B cell (primary cell): Measurements from ENCODE around the gene CACNA2D4. TPM values are rescaled to one million over a fixed set of nuclear protein-coding genes. Genes with fewer than 3 reads are reported as not detected.

ENCODE experiments used
- ATAC-seq: fragments of 200-7000 bp; cut with Tn5 transposase; one replicate; pipeline ENCODE4 v1.10.0; 2021; ENCODE audit warnings: low read depth, mild to moderate bottlenecking, moderate number of reproducible peaks, moderate library complexity
- CTCF ChIA-PET: fragments of 350-600 bp; sonication (Branson Sonifier 250); formaldehyde crosslinking; loops from one replicate; lab custom pipeline; 2021; ENCODE audit warnings: antibody characterized with exemption, inconsistent platforms; lab: Charles Lee
- POLR2A ChIA-PET: fragments of 350-600 bp; sonication (Branson Sonifier 250); formaldehyde crosslinking; loops from one replicate; lab custom pipeline; 2021; ENCODE audit warnings: antibody characterized with exemption; lab: Charles Lee
- DNase-seq: peaks from one replicate; pipeline ENCODE4 v3.0.0; 2013
- H2AFZ ChIP-seq: 2 replicates; pipeline ENCODE4 v1.6.1; 2012; ENCODE audit warnings: mild to moderate bottlenecking, low read depth, low read length; ENCODE audit not compliant: insufficient read depth, poor library complexity, severe bottlenecking
- H3K27ac ChIP-seq, 2 donors: 1 replicate in 1 of 2; 2 replicates in 1 of 2; pipeline ENCODE4 v1.5.1; 2012 to 2013; ENCODE audit warnings: low read length in 2 of 2, mild to moderate bottlenecking in 2 of 2, moderate library complexity in 1 of 2
- H3K27me3 ChIP-seq, 4 experiments: fragments of 200-600 bp in 1 of 4; sonication (generic) in 1 of 4; replicated peaks in 1 of 4; 1 replicate in 2 of 4; 2 replicates in 2 of 4; pipeline versions ENCODE4 v1.6.1 to v1.7.0; 2013 to 2016; ENCODE audit warnings: low read length in 3 of 4, mild to moderate bottlenecking in 2 of 4, mixed read lengths in 1 of 4, moderate library complexity in 1 of 4; ENCODE audit not compliant: insufficient read depth in 4 of 4, control insufficient read depth in 3 of 4; ENCODE audit errors: control extremely low read depth in 1 of 4
- H3K36me3 ChIP-seq, 2 experiments: replicated peaks in 1 of 2; 1 replicate in 1 of 2; 2 replicates in 1 of 2; pipeline versions ENCODE4 v1.6.1 to v1.7.1; 2013; ENCODE audit warnings: low read length in 1 of 2; ENCODE audit not compliant: insufficient read depth in 2 of 2, control insufficient read depth in 1 of 2; ENCODE audit errors: control extremely low read depth in 1 of 2, extremely low read depth in 1 of 2
- H3K4me1 ChIP-seq, 2 donors: fragments of 200-600 bp in 1 of 2; sonication (generic) in 1 of 2; 1 replicate in 1 of 2; 2 replicates in 1 of 2; pipeline versions ENCODE4 v1.5.1 to v1.6.1; 2013 to 2017; ENCODE audit warnings: low read length in 2 of 2; ENCODE audit not compliant: control insufficient read depth in 2 of 2, insufficient read depth in 2 of 2
- H3K4me2 ChIP-seq: replicated peaks from 2 replicates; pipeline ENCODE3; 2012; ENCODE audit warnings: mild to moderate bottlenecking, low read depth, low read length; ENCODE audit not compliant: poor library complexity, severe bottlenecking
- H3K4me3 ChIP-seq, 5 experiments: fragments of 200-600 bp in 1 of 5; sonication (generic) in 1 of 5; 1 replicate in 3 of 5; 2 replicates in 2 of 5; pipeline versions ENCODE4 v1.5.1 to v1.7.0; 2011 to 2016; ENCODE audit warnings: low read length in 4 of 5, mild to moderate bottlenecking in 4 of 5, low read depth in 2 of 5, control low read depth in 1 of 5, moderate library complexity in 1 of 5; ENCODE audit not compliant: insufficient read depth in 1 of 5; ENCODE audit errors: control extremely low read depth in 1 of 5, extremely low read depth in 1 of 5
- H3K79me2 ChIP-seq: fragments of 200-600 bp; sonication (generic); one replicate; pipeline ENCODE4 v1.6.0; 2016; ENCODE audit warnings: low read length; ENCODE audit not compliant: control insufficient read depth, insufficient read depth
- H3K9ac ChIP-seq: fragments of 200-600 bp; sonication (generic); 2 replicates; pipeline ENCODE4 v1.6.1; 2017; ENCODE audit warnings: mild to moderate bottlenecking, low read length, moderate library complexity
- H3K9me3 ChIP-seq, 3 donors: one replicate each; pipeline versions ENCODE4 v1.6.1 to v1.7.1; 2013; ENCODE audit warnings: low read length in 2 of 3; ENCODE audit not compliant: control insufficient read depth in 2 of 3, insufficient read depth in 1 of 3; ENCODE audit errors: control extremely low read depth in 1 of 3
- H4K20me1 ChIP-seq: 2 replicates; pipeline ENCODE4 v1.6.0; 2012; ENCODE audit warnings: mild to moderate bottlenecking, low read length; ENCODE audit not compliant: insufficient read depth, control insufficient read depth, poor library complexity, severe bottlenecking
- H3K27ac Mint-ChIP-seq: one replicate; pipeline ENCODE4 v1.8.0; 2021; ENCODE audit warnings: mixed read lengths
- H3K27me3 Mint-ChIP-seq: one replicate; pipeline ENCODE4 v1.8.0; 2021; ENCODE audit warnings: mixed read lengths
- H3K4me1 Mint-ChIP-seq: one replicate; pipeline ENCODE4 v1.8.0; 2021; ENCODE audit warnings: mixed read lengths
- H3K4me3 Mint-ChIP-seq: one replicate; pipeline ENCODE4 v1.8.0; 2021; ENCODE audit warnings: mixed read lengths
- H3K9me3 Mint-ChIP-seq: one replicate; pipeline ENCODE4 v1.8.0; 2022; ENCODE audit warnings: mixed read lengths; ENCODE audit not compliant: insufficient read depth
- EZH2 ChIP-seq: IDR thresholded peaks from 2 replicates; pipeline ENCODE4 v1.6.1; 2012; ENCODE audit warnings: borderline replicate concordance, low read depth, mild to moderate bottlenecking, moderate library complexity, low read length; ENCODE audit not compliant: insufficient read depth, poor library complexity, severe bottlenecking
- WGBS: methylation state at CpG from one replicate; pipeline ENCODE4 v1.1.5; 2013; ENCODE audit warnings: missing lambda C conversion rate; ENCODE audit not compliant: insufficient coverage; 5-methylcytosine and 5-hydroxymethylcytosine counted together
- intact Hi-C: fragments of 100-400 bp; cut with micrococcal nuclease; formaldehyde crosslinking; loops from one replicate; pipeline ENCODE4 v1.10.0; 2022
- polyA plus RNA-seq: library from polyadenylated mRNA; depleted of rRNA; stranded (reverse); fragments of >200 nt; gene quantifications from 2 replicates; pipeline ENCODE4 v1.2.3, GENCODE V29; 2012
- total RNA-seq, 2 donors: library from RNA; stranded (reverse); fragments of 120-200 nt in 1 of 2; gene quantifications; 1 replicate in 1 of 2; 2 replicates in 1 of 2; pipeline versions ENCODE4 v1.2.3 to v1.2.4, GENCODE V29; 2013 to 2022
- TF ChIP-seq, protein P1 (sequence below): fragments of 200-600 bp; IDR thresholded peaks from one replicate; pipeline ENCODE4 v1.8.0; 2022; ENCODE audit warnings: antibody characterized with exemption, mild to moderate bottlenecking

Gene CACNA2D4
- total and polyA plus RNA-seq, 2 donors (not counting 1 experiment from before 2014, with no cell fraction given), result 6.0 to 7.4 TPM

DNA sequence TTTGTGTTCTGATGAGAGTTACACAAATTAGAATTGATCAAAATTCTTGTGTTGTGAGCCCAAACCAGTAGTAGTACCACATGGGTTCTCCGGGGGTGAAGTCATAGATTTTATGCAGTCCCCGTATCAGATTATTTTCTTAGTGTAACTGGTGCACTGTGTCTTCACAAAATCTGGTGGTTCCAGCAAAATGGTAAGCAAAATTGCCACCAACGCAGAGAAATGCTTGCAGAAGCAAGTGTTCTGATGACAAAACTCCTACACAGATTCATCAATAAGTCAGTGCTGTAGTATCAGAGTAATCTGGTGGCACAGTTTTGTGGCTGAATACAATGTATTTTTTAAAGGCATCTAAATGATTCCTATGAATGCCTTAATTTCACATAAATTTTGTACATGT, 1.3 kb upstream of the CACNA2D4 start:
- DNase-seq (peak; percentile 1), ATAC-seq (no peak)
- no peaks in the 10 kb centered on the region for H3K9me3 Mint-ChIP-seq
- Histone ChIP-seq H3K9ac (no peak overlapping the region), H3K4me1 (peaks cover 57 to 58% of the 10 kb centered on the region in 2 donors), H3K27me3 (no peaks in the 10 kb centered on the region), H4K20me1 (no peaks in the 10 kb centered on the region), H3K4me2 (no peak overlapping the region), H2AFZ (no peak overlapping the region), H3K9me3 (peaks cover 0 to 4% (median 0%) of the 10 kb centered on the region in 3 donors), H3K79me2 (peaks cover 20% of the 10 kb centered on the region), H3K36me3 (no peaks in the 10 kb centered on the region), H3K4me3 (no peak overlapping the region), H3K27ac (no peak overlapping the region)
- H3K4me1 Mint-ChIP-seq, result peaks cover 54% of the 10 kb centered on the region
- ChIA-PET CTCF (interaction anchor here (1.0 to 3.7 kb wide), 4 partner anchors 10 to 267 kb away, joined by 3 to 40 read pairs (median 3); no protein-coding TSS in a partner anchor), POLR2A (no interaction called here)
- peaks cover 18% of the 10 kb centered on the region for H3K27me3 Mint-ChIP-seq
- WGBS, result 94% methylated on average over 2 of the region's 3 CpGs
- H3K27ac Mint-ChIP-seq, result no peak overlapping the region
- intact Hi-C loops, result no loop called here
- TF ChIP-seq EZH2, result no peak
- TF ChIP-seq, protein P1, sequence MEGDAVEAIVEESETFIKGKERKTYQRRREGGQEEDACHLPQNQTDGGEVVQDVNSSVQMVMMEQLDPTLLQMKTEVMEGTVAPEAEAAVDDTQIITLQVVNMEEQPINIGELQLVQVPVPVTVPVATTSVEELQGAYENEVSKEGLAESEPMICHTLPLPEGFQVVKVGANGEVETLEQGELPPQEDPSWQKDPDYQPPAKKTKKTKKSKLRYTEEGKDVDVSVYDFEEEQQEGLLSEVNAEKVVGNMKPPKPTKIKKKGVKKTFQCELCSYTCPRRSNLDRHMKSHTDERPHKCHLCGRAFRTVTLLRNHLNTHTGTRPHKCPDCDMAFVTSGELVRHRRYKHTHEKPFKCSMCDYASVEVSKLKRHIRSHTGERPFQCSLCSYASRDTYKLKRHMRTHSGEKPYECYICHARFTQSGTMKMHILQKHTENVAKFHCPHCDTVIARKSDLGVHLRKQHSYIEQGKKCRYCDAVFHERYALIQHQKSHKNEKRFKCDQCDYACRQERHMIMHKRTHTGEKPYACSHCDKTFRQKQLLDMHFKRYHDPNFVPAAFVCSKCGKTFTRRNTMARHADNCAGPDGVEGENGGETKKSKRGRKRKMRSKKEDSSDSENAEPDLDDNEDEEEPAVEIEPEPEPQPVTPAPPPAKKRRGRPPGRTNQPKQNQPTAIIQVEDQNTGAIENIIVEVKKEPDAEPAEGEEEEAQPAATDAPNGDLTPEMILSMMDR, result no peak
- H3K4me3 Mint-ChIP-seq, result peak overlapping the region; percentile 90

DNA sequence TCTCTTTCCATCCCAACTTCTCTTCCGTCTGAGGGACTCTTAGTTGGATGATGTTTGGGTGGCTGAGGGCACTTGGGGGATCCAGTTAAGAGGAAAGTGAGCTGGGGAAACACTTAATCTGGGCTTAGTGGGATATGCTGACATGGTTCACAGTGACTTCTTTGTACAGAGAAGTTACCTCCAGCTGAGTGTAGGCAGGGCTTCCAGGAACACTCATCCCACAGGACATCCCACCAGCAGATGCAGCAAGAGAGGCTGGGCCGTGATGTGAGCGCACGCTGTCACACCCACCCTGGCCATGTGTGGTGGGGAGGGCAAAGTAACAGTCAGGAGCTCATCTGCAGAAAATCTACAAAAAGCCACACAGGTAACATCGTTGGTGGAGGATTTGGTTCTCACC, 832 bp upstream of the CACNA2D4 start:
- WGBS, result 100% methylated on average over 1 of the region's 5 CpGs
- ChIA-PET CTCF (interaction anchor here (1.0 to 3.7 kb wide), 5 partner anchors 11 to 266 kb away, joined by 3 to 40 read pairs (median 3); no protein-coding TSS in a partner anchor), POLR2A (no interaction called here)
- peaks cover 49% of the 10 kb centered on the region for H3K4me1 Mint-ChIP-seq
- Histone ChIP-seq H3K36me3 (no peaks in the 10 kb centered on the region), H3K79me2 (peaks cover 20% of the 10 kb centered on the region), H3K4me2 (peak overlapping the region; percentile 78), H3K27me3 (no peaks in the 10 kb centered on the region), H2AFZ (no peak overlapping the region), H3K9me3 (peaks cover 0 to 4% (median 0%) of the 10 kb centered on the region in 3 donors), H3K4me1 (peaks cover 52 to 54% of the 10 kb centered on the region in 2 donors), H3K4me3 (peak overlapping the region in 1 of 5 experiments; percentile 67), H4K20me1 (no peaks in the 10 kb centered on the region), H3K9ac (no peak overlapping the region), H3K27ac (peak overlapping the region in 1 of 2 donors; percentile 90)
- H3K27ac Mint-ChIP-seq, result peak overlapping the region; percentile 28
- H3K9me3 Mint-ChIP-seq, result no peaks in the 10 kb centered on the region
- peaks cover 19% of the 10 kb centered on the region for H3K27me3 Mint-ChIP-seq
- intact Hi-C loops, result no loop called here
- ATAC-seq (no peak), DNase-seq (peak; percentile 2)
- TF ChIP-seq EZH2, result no peak
- TF ChIP-seq, protein P1, result no peak
- peak overlapping the region; percentile 90 for H3K4me3 Mint-ChIP-seq
